K562 (cell line): Measurements from ENCODE around the gene ZNF277. TPM values are rescaled to one million over a fixed set of nuclear protein-coding genes. Genes with fewer than 3 reads are reported as not detected.

Experiments
- ATAC-seq: fragments of 200-7000 bp; cut with Tn5 transposase; 3 replicates; pipeline ENCODE4 v1.9.1; 2020; ENCODE audit warnings: moderate library complexity
- BruUV-seq: library from RNA; stranded (reverse); fragments of 400-500 nt; replicated peaks from 2 replicates; lab custom pipeline; 2021; lab: Mats Ljungman, UMichigan
- CTCF ChIA-PET: fragments of 300-600 bp; formaldehyde crosslinking; extraction: SDS; loops from one replicate; lab custom pipeline; 2021; ENCODE audit warnings: low intra/inter-chr PET ratio; lab: Yijun Ruan, JAX
- POLR2A ChIA-PET: fragments of 300-600, 350-650 bp; sonication (Branson Sonifier 250); formaldehyde crosslinking; extraction: SDS; loops from one replicate; lab custom pipeline; 2021; ENCODE audit warnings: antibody characterized with exemption, inconsistent platforms; lab: Yijun Ruan, JAX
- DNase-seq, 4 experiments: peaks; one replicate each; pipeline versions ENCODE4 v3.0.0 to v3.0.0-alpha.2; 2011 to 2018; ENCODE audit warnings: low spot score in 3 of 4, mixed read lengths in 3 of 4; ENCODE audit errors: extremely low read depth in 1 of 4
- FAIRE-seq: peaks from 2 replicates; lab custom pipeline; 2011; peaks lifted over from hg19 to GRCh38; lab: Jason Lieb, UNC
- H2AFZ ChIP-seq: 2 replicates; pipeline ENCODE4 v1.6.0; 2011; ENCODE audit warnings: low read depth, low read length, control low read depth, inconsistent platforms
- H3K27ac ChIP-seq: fragments of 200-600 bp; 3 replicates; pipeline ENCODE4 v1.8.0; 2011; ENCODE audit warnings: low read depth, mild to moderate bottlenecking, control low read depth, inconsistent platforms, low read length, moderate library complexity, mixed read lengths; ENCODE audit errors: extremely low read depth
- H3K27me3 ChIP-seq, 2 experiments: fragments of 300-600 bp in 1 of 2; 2 replicates in 1 of 2; 3 replicates in 1 of 2; pipeline versions ENCODE4 v1.6.0 to v1.8.0; 2011; ENCODE audit warnings: inconsistent platforms in 2 of 2, low read length in 2 of 2, mild to moderate bottlenecking in 1 of 2, mixed read lengths in 1 of 2, moderate library complexity in 1 of 2; ENCODE audit not compliant: control insufficient read depth in 2 of 2, insufficient read depth in 2 of 2
- H3K36me3 ChIP-seq: fragments of 300-600 bp; 3 replicates; pipeline ENCODE4 v1.8.0; 2011; ENCODE audit warnings: mild to moderate bottlenecking, low read length, inconsistent platforms; ENCODE audit not compliant: control insufficient read depth, insufficient read depth
- H3K4me1 ChIP-seq, 2 experiments: fragments of 200-600 bp in 1 of 2; replicated peaks in 1 of 2; 2 replicates in 1 of 2; 3 replicates in 1 of 2; pipeline versions ENCODE4 v1.5.1 to v1.8.0; 2011; ENCODE audit warnings: inconsistent platforms in 2 of 2, low read length in 2 of 2, mild to moderate bottlenecking in 1 of 2, mixed read lengths in 1 of 2, moderate library complexity in 1 of 2; ENCODE audit not compliant: control insufficient read depth in 2 of 2, insufficient read depth in 2 of 2
- H3K4me2 ChIP-seq: 2 replicates; pipeline ENCODE4 v1.6.1; 2011; ENCODE audit warnings: low read length, control low read depth, inconsistent platforms, mixed read lengths; ENCODE audit not compliant: insufficient read depth
- H3K4me3 ChIP-seq: fragments of 200-600 bp; sonication (generic), shearing (Covaris generic); 2 replicates; pipeline ENCODE4 v1.5.1; 2016; ENCODE audit warnings: control low read depth, inconsistent platforms
- H3K79me2 ChIP-seq: fragments of 200-600 bp; 3 replicates; pipeline ENCODE4 v1.8.0; 2011; ENCODE audit warnings: low read length, inconsistent platforms; ENCODE audit not compliant: control insufficient read depth, insufficient read depth
- H3K9ac ChIP-seq, 2 experiments: 2 replicates each; pipeline versions ENCODE4 v1.6.0 to v1.6.1; 2011; ENCODE audit warnings: low read depth in 2 of 2, low read length in 2 of 2, control low read depth in 1 of 2, inconsistent platforms in 1 of 2, mild to moderate bottlenecking in 1 of 2, mixed read lengths in 1 of 2; ENCODE audit not compliant: insufficient read depth in 1 of 2
- H3K9me1 ChIP-seq: one replicate; pipeline ENCODE4 v1.6.0; 2011; ENCODE audit warnings: inconsistent platforms, mild to moderate bottlenecking, low read length, moderate library complexity; ENCODE audit not compliant: control insufficient read depth, insufficient read depth
- H3K9me3 ChIP-seq: replicated peaks from 2 replicates; pipeline ENCODE4 v1.5.1; 2011; ENCODE audit warnings: low read depth, low read length, inconsistent platforms; ENCODE audit not compliant: control insufficient read depth, insufficient read depth
- H4K20me1 ChIP-seq: replicated peaks from 2 replicates; pipeline ENCODE4 v1.6.1; 2011; ENCODE audit warnings: low read length, inconsistent platforms, mixed read lengths; ENCODE audit not compliant: control insufficient read depth, insufficient read depth
- ADNP ChIP-seq: fragments of 200-800 bp; sonication (Bioruptor generic); IDR thresholded peaks from 2 replicates; pipeline ENCODE4 v1.6.1; 2016; ENCODE audit warnings: missing genetic modification characterization, missing compliant biosample characterization
- C11orf30 ChIP-seq: fragments of 450-650 bp; IDR thresholded peaks from 2 replicates; pipeline ENCODE4 v1.6.1; 2016; ENCODE audit warnings: low read depth, mild to moderate bottlenecking
- CBX8 ChIP-seq: fragments of 200-600 bp; sonication (generic); IDR thresholded peaks from 2 replicates; pipeline ENCODE4 v1.6.1; 2012; ENCODE audit warnings: borderline replicate concordance, mixed run types, low read depth, mild to moderate bottlenecking, moderate library complexity, mixed read lengths, low read length, control low read depth, inconsistent platforms; ENCODE audit not compliant: poor library complexity, severe bottlenecking; ENCODE audit errors: extremely low read depth
- FOXM1 ChIP-seq, 2 experiments: fragments of 450-650 bp in 1 of 2; sonication (generic) in 1 of 2; formaldehyde crosslinking in 1 of 2; IDR thresholded peaks; 2 replicates each; pipeline versions ENCODE4 v1.6.1 to v1.9.0; 2017 to 2022; ENCODE audit warnings: low read depth in 2 of 2, mild to moderate bottlenecking in 2 of 2, missing genetic modification reagents in 1 of 2, moderate library complexity in 1 of 2
- GABPB1 ChIP-seq: sonication (generic); formaldehyde crosslinking; IDR thresholded peaks from 2 replicates; pipeline ENCODE4 v1.8.0; 2022; ENCODE audit warnings: mild to moderate bottlenecking, missing genetic modification reagents
- HIVEP1 ChIP-seq: fragments of 250-450 bp; sonication (Bioruptor Pico); IDR thresholded peaks from 2 replicates; pipeline ENCODE4 v1.4.0; 2020; ENCODE audit warnings: mild to moderate bottlenecking
- MAFG ChIP-seq: fragments of 450-650 bp; conservative IDR thresholded peaks from 2 replicates; pipeline ENCODE4 v1.6.1; 2016; ENCODE audit warnings: missing genetic modification characterization, missing compliant biosample characterization
- NFIX ChIP-seq: fragments of 250-450 bp; sonication (Bioruptor Pico); IDR thresholded peaks from 2 replicates; pipeline ENCODE4 v1.4.0; 2020; ENCODE audit warnings: low read depth, mild to moderate bottlenecking, moderate library complexity
- RBM25 ChIP-seq: fragments of 200-400 bp; formaldehyde crosslinking; IDR thresholded peaks from 2 replicates; pipeline ENCODE4 v1.6.1; 2018; ENCODE audit warnings: low read length, low read depth, moderate library complexity; ENCODE audit not compliant: severe bottlenecking
- RCOR1 ChIP-seq, 2 experiments: IDR thresholded peaks; 2 replicates each; pipeline ENCODE4 v1.6.1; 2012; ENCODE audit warnings: low read depth in 2 of 2, low read length in 2 of 2, borderline replicate concordance in 1 of 2, improper control_type of control experiment in 1 of 2
- RUNX1 ChIP-seq: sonication (generic); IDR thresholded peaks from 2 replicates; pipeline ENCODE4 v1.6.1; 2016; ENCODE audit warnings: antibody characterized with exemption, low read depth
- YBX1 ChIP-seq: fragments of 450-650 bp; IDR thresholded peaks from 2 replicates; pipeline ENCODE4 v1.7.1; 2016; ENCODE audit warnings: mild to moderate bottlenecking
- ZNF277 ChIP-seq: fragments of 250-450 bp; sonication (Bioruptor Pico); IDR thresholded peaks from 2 replicates; pipeline ENCODE4 v1.8.0; 2022; ENCODE audit warnings: inconsistent platforms, mild to moderate bottlenecking, moderate library complexity, borderline replicate concordance
- ZNF316 ChIP-seq: fragments of 450-650 bp; IDR thresholded peaks from 2 replicates; pipeline ENCODE4 v1.6.1; 2016
- ZNF384 ChIP-seq: IDR thresholded peaks from 2 replicates; pipeline ENCODE4 v1.6.1; 2012; ENCODE audit warnings: low read depth, low read length, improper control_type of control experiment
- WGBS: fragments of 100-300 bp; shearing (Covaris generic); methylation state at CpG from one replicate; pipeline ENCODE4 v1.1.6; 2016; ENCODE audit warnings: low coverage, mixed read lengths; ENCODE audit not compliant: insufficient coverage; ENCODE audit errors: missing lambda C conversion rate; 5-methylcytosine and 5-hydroxymethylcytosine counted together
- in situ Hi-C: fragments of 300-500 bp; cut with MboI; formaldehyde crosslinking; loops from 4 replicates; pipeline ENCODE4 v1.15.0; 2018; ENCODE audit warnings: inconsistent platforms, mixed read lengths
- intact Hi-C: fragments of 100-400 bp; cut with micrococcal nuclease; formaldehyde crosslinking; loops from 2 replicates; pipeline ENCODE4 v1.14.2; 2022
- polyA plus RNA-seq, 8 experiments: library from polyadenylated mRNA; depleted of rRNA in 4 of 8; stranded (reverse) in 5 of 8; unstranded in 3 of 8; fragments of >200 nt; fragmentation: Nextera tagmentation in 2 of 8; fragmentation: Illumina TruSeq in 1 of 8; extraction: Ambion mirVana in 2 of 8; extraction: Trizol in 1 of 8; gene quantifications; 2 replicates each; pipeline versions ENCODE4 v1.2.1 to v1.2.3, GENCODE V29; 2011 to 2014; ENCODE audit warnings: inconsistent platforms in 1 of 8, missing spikeins in 1 of 8
- total RNA-seq, 7 experiments: library from RNA; depleted of rRNA in 6 of 7; stranded (reverse); fragments of >200 nt in 6 of 7; fragmentation: Illumina TruSeq in 2 of 7; extraction: Trizol in 2 of 7; gene quantifications; 2 replicates each; pipeline versions ENCODE4 v1.2.1 to v1.2.3, GENCODE V29; 2011 to 2021; ENCODE audit warnings: low replicate concordance in 1 of 7

ZNF277 gene
- total and polyA plus RNA-seq, 9 of the 15 experiments (the other 6 are each of a cell fraction or from before 2014, with no cell fraction given) = 18.8 to 33.5 (median 27.7) TPM

- no peaks in the 10 kb centered on the region for H3K36me3 ChIP-seq
- TF ChIP-seq ZNF384 (no peak), YBX1 (no peak), NFIX (CRISPR knock-in tag) (no peak), GABPB1 (no peak), RUNX1 (no peak)
- H3K9me3 ChIP-seq = no peaks in the 10 kb centered on the region
- no peak overlapping the region for H3K4me3 ChIP-seq
- H3K9ac ChIP-seq = no peak overlapping the region
- WGBS = 3% methylated on average over 1 of the region's 1 CpG
- no peaks in the 10 kb centered on the region for H3K4me1 ChIP-seq
- no peaks in the 10 kb centered on the region for H3K9me1 ChIP-seq
- in situ Hi-C loops (no loop called here), intact Hi-C loops (no loop called here)
- no peak overlapping the region for H3K4me2 ChIP-seq
- no peak overlapping the region for H3K27ac ChIP-seq
- H4K20me1 ChIP-seq = no peaks in the 10 kb centered on the region
- FAIRE-seq (no peak), ATAC-seq (no peak), DNase-seq (no peak)
- H3K79me2 ChIP-seq = no peaks in the 10 kb centered on the region
- peaks cover 0 to 1% of the 10 kb centered on the region in 2 experiments; a peak in 2 of 5 replicates for H3K27me3 ChIP-seq
- POLR2A ChIA-PET = interaction anchor here (0.7 kb wide), 1 partner anchor 222 kb away, joined by 3 read pairs; no protein-coding TSS in a partner anchor
- no TSS peak for BruUV-seq
- H2AFZ ChIP-seq = no peak overlapping the region
- CTCF ChIA-PET = no interaction called here
These were observed 47.7 kb downstream of the ZNF277 start for GRCh38 chr7:112254156-112254555.

GRCh38 chr7:112254709-112255387 lies 48.4 kb downstream of the ZNF277 start:
- ChIA-PET CTCF (no interaction called here), POLR2A (interaction anchor here (0.5 kb wide), 1 partner anchor 45 kb away, joined by 3 read pairs; no protein-coding TSS in a partner anchor)
- Histone ChIP-seq H2AFZ (no peak overlapping the region), H3K4me3 (no peak overlapping the region), H3K9ac (no peak overlapping the region), H3K36me3 (no peaks in the 10 kb centered on the region), H3K27me3 (no peaks in the 10 kb centered on the region; a peak in 1 of 5 replicates), H3K4me2 (no peak overlapping the region), H3K4me1 (no peaks in the 10 kb centered on the region), H3K79me2 (no peaks in the 10 kb centered on the region), H3K27ac (no peak overlapping the region), H3K9me1 (no peaks in the 10 kb centered on the region), H4K20me1 (no peaks in the 10 kb centered on the region), H3K9me3 (no peaks in the 10 kb centered on the region)
- DNase-seq (no peak), ATAC-seq (no peak), FAIRE-seq (no peak)
- BruUV-seq = no TSS peak
- WGBS = 29% methylated on average over 6 of the region's 6 CpGs
- in situ Hi-C loops = no loop called here
- intact Hi-C loops = no loop called here
- TF ChIP-seq HIVEP1 (CRISPR knock-in tag) = no peak
- no peak for TF ChIP-seq CBX8
- TF ChIP-seq ZNF316 = peak; percentile 56
- 0 out of 2 replicates have a peak, but pooled peaks have one; percentile 5 for TF ChIP-seq ZNF277
- TF ChIP-seq RCOR1 (IDR thresholded peaks at IDR 0.05; ENCODE audit: borderline replicate concordance in 1 of 2, low read depth in 2 of 2, low read length in 2 of 2) = no peak
- no peak for TF ChIP-seq ADNP (tag)
- TF ChIP-seq FOXM1 (IDR thresholded peaks at IDR 0.05; ENCODE audit: low read depth) = no peak
- TF ChIP-seq FOXM1 (CRISPR knock-in tag; IDR thresholded peaks at IDR 0.05; ENCODE audit: low read depth) = no peak
- peak; percentile 15; the same call in 1 of the 2 replicates for TF ChIP-seq C11orf30
- no peak for TF ChIP-seq RBM25
- peak; percentile 64; the same call in 1 of the 2 replicates for TF ChIP-seq MAFG
